ENCODE data around the gene FAXC.
"Not testable (repeated sequence)": the region's sequence is repeated elsewhere in the genome, so short reads cannot be mapped to it uniquely, and the experiment has no call there.

FAXC gene

GRCh38 chr6:99270826-99271225 lies 78.6 kb downstream of the FAXC start:
- no peak overlapping the region for H3K4me3 ChIP-seq (ENCODE audit: low read depth, low read length)
- TF ChIP-seq CTCF (IDR thresholded peaks at IDR 0.05; ENCODE audit: insufficient read depth, low read depth, low read length, missing control alignments) = no peak
- DNase-seq (ENCODE audit: low read depth) = no peak

- DNase-seq (ENCODE audit: low read depth) = no peak
- no peak overlapping the region for H3K4me3 ChIP-seq (ENCODE audit: low read depth, low read length)
- no peak for TF ChIP-seq CTCF (IDR thresholded peaks at IDR 0.05; ENCODE audit: insufficient read depth, low read depth, low read length, missing control alignments)
These were observed 79.4 kb downstream of the FAXC start for GRCh38 chr6:99270030-99270429.

GRCh38 chr6:99269207-99269606 lies 80.3 kb downstream of the FAXC start:
- no peak overlapping the region for H3K4me3 ChIP-seq (ENCODE audit: low read depth, low read length)
- no peak for DNase-seq (ENCODE audit: low read depth)
- no peak for TF ChIP-seq CTCF (IDR thresholded peaks at IDR 0.05; ENCODE audit: insufficient read depth, low read depth, low read length, missing control alignments)

- DNase-seq (ENCODE audit: low read depth); H3K4me3 ChIP-seq (ENCODE audit: low read depth, low read length): not testable (repeated sequence)
These were observed 82.5 kb downstream of the FAXC start for GRCh38 chr6:99266996-99267395.

GRCh38 chr6:99265447-99265846 lies 84.0 kb downstream of the FAXC start:
- not testable (repeated sequence) for H3K4me3 ChIP-seq (ENCODE audit: low read depth, low read length); DNase-seq (ENCODE audit: low read depth)

GRCh38 chr6:99254616-99255550 lies 94.6 kb downstream of the FAXC start:
- DNase-seq (ENCODE audit: low read depth) = no peak
- no peak for TF ChIP-seq CTCF (IDR thresholded peaks at IDR 0.05; ENCODE audit: insufficient read depth, low read depth, low read length, missing control alignments)
- H3K4me3 ChIP-seq (ENCODE audit: low read depth, low read length) = no peak overlapping the region

GRCh38 chr6:99253271-99253670 lies 96.2 kb downstream of the FAXC start:
- no peak for TF ChIP-seq CTCF (IDR thresholded peaks at IDR 0.05; ENCODE audit: insufficient read depth, low read depth, low read length, missing control alignments)
- DNase-seq (ENCODE audit: low read depth) = no peak
- no peak overlapping the region for H3K4me3 ChIP-seq (ENCODE audit: low read depth, low read length)

GRCh38 chr6:99252421-99252820 lies 97.1 kb downstream of the FAXC start:
- TF ChIP-seq CTCF (IDR thresholded peaks at IDR 0.05; ENCODE audit: insufficient read depth, low read depth, low read length, missing control alignments) = no peak
- DNase-seq (ENCODE audit: low read depth) = no peak
- no peak overlapping the region for H3K4me3 ChIP-seq (ENCODE audit: low read depth, low read length)

Data from GM12865 (cell line).